ENCODE measurements around the gene KDM6A.

DNA sequence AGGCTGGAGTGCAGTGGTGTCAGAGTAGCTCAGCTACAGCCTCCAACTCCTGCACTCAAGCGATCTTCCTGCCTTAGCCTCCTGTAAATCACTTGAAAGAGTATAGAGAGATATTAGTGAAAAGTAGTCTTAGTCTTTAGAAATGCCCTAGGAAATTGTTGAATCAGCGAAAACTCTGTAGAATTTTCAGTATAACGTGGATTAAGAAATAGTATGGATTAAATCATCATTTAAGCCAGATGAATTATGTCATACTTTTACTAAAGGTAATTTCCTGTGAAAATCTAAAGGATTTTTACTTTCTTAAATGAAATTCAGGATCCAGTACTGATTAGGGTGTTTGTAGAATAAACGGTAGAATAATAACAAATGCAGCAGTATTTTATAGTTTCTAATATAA lies 163.2 kb downstream of the KDM6A start:
- TF ChIP-seq, protein P1, sequence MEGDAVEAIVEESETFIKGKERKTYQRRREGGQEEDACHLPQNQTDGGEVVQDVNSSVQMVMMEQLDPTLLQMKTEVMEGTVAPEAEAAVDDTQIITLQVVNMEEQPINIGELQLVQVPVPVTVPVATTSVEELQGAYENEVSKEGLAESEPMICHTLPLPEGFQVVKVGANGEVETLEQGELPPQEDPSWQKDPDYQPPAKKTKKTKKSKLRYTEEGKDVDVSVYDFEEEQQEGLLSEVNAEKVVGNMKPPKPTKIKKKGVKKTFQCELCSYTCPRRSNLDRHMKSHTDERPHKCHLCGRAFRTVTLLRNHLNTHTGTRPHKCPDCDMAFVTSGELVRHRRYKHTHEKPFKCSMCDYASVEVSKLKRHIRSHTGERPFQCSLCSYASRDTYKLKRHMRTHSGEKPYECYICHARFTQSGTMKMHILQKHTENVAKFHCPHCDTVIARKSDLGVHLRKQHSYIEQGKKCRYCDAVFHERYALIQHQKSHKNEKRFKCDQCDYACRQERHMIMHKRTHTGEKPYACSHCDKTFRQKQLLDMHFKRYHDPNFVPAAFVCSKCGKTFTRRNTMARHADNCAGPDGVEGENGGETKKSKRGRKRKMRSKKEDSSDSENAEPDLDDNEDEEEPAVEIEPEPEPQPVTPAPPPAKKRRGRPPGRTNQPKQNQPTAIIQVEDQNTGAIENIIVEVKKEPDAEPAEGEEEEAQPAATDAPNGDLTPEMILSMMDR (IDR thresholded peaks at IDR 0.05) = no peak
- TF ChIP-seq POLR2A (IDR thresholded peaks at IDR 0.05) (no peak), EP300 (IDR thresholded peaks at IDR 0.05) (no peak), POLR2AphosphoS5 (IDR thresholded peaks at IDR 0.05) (no peak)

Measured in upper lobe of left lung (tissue), 4 donors.